GM19452 (cell line): ENCODE measurements around the gene FBN1.

ENCODE experiments used
- ATAC-seq: cut with Tn5 transposase; IDR thresholded peaks from one replicate; pipeline ENCODE4 v1.9.1; 2021; ENCODE audit not compliant: unreplicated experiment

Gene FBN1

DNA sequence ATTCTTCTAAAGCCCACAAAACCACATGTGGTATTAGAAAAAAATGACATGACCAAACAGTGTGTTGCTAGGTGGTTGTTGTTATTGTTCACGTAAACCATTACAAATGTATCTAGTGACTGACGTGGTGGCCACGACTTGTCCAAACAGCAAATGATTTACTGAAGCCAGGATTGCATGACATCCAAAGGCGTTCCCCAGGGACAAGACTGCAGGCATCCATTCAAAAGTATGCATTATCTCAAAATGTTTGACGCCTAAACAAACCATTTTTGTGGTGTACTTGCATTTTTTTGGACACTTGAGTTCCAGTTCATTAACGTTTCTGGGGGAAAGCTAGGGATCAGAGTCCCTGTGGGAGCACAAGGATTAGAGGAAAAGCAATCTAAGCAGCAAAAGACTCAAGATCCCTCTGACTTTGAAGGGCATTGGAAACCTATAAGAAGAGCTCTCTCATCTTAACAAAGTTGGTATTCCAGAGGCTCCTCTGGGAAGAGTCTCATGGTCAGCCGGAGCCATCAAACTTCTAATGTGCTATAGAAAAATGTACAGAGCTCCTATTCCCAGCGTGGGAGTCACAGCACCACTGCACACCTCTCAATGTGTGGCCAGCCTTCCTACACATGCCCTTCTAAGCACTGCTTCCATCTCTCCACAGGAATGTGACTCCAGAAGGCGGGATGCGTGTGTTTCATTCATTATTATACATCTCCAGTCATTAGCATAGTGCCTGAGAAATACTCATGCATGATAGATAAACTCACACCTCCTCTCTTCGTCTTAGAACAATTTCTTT, 62.9 kb downstream of the FBN1 start:
- ATAC-seq: no peak

DNA sequence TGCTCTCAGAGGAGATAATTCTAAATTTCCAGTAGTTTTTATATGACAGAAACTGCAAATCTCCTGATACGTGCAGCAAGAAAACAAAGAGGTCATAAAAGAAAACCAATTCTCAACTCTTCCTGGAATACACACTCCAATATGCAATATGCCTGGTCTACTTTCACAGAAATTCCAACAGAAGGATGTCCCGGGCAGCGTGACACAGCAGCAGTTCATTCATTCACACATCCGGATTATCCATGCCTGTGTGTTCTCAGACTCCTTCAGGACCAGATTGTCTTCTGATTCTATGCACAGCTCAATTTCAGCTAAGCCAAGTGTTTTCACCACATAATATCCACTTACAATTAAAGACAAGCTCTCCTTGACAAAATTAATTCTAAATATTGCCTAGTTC, 64.3 kb downstream of the FBN1 start:
- no peak for ATAC-seq

DNA sequence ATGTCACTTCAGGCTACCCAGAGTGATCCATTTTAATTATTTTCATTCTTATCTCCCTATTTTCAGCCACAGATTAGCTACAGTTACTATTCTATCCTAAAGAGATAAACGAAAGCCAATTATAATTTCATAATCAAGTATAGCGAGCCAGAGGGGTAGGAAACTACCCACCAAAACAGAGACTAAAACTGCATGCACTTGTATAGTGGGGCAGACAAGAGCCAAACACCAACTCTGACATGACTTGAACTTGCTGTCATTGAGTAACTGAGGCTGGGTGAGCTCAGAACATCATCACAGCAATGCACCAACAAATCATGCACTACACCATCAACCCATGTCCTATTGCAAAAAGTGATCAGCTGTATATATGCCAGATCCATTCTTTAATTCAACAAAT, 64.8 kb downstream of the FBN1 start:
- no peak for ATAC-seq

DNA sequence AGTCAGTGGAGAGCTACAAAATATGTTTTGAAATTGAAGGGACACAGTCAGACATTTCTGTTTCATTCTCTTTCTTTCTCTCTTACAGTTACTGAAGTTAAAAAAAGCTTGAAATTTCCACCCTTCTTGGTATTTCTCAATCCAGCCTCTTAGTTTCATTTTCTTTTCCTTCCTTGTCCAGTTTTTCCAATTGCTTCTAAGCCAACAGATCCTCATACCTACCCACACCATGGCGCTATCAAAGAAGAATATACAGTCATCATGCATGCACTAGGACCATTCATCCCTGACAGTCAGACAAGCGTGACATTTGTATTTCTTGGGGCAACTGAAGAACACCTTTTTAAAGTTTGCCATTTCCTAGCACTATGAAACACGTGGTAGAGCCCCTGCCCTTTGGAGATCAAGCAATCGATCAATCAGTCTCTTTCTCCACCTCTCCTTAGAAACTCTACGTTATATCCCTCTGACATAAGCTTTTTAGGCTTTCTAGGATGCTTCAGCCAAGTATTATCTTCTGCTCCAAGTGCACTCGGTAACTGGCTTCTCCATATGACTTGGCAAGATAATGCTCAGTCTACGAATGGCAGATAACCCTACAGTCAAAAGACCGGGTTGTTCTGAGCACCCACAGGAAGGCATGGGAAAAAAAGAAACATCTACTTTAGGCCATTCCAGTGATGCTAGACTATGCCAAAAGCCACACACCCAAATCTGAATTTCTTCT, 65.4 kb downstream of the FBN1 start:
- no peak for ATAC-seq

DNA sequence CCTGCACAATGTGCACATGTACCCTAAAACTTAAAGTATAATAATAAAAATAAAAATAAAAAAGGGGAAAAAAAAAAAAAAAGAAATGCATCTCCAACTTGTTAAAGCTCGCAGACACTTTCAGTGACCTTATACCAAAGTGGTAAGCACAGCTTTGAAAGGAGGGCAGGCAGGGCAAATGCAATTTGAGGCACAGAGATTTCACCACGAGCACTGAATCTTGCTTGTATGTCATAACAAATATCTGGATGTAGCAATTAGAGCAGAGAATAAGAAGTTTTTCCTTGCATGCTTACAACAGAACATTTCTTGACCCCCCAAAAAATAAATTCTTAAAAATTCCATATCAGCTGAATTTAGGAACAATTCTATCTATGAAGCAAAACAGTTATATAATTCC, 66.5 kb downstream of the FBN1 start:
- no peak for ATAC-seq

DNA sequence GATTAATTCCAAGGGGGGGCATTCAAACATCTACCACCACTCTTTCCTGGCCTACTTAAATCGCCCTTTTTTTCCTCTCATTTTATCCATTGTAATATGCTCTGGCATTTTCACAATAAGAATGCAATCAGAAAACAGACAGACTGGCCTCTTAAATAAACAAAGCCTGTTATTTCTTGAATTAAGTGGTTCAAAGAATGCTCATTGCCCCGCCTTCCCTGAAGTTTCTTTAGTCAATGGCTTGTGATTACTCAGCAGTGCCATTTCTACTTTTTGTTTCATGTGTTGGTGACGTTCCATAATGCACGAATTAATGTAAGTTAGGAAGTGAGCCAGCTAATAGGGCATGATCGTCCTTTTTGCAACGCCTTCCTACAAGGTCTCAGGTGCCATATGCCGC, 68.0 kb downstream of the FBN1 start:
- no peak for ATAC-seq

DNA sequence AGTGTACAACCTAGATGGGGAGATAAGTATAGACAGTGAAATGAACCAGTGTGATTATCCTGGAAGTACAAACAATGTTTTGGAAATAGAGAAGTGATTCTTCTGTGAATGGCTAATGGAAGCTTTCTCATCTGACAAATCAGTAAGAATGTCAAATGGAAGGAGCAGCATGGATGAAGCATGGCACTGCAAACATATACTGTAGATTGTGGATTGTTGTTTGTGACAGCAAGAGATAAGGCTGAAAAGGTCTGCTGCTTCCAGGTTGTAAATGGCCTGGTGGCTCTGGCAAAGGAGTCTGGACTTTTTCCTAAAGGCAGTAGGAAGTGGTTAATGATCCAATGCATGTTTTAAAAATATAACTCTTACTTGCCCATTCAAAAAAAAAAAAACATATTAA, 71.3 kb downstream of the FBN1 start:
- ATAC-seq: no peak

DNA sequence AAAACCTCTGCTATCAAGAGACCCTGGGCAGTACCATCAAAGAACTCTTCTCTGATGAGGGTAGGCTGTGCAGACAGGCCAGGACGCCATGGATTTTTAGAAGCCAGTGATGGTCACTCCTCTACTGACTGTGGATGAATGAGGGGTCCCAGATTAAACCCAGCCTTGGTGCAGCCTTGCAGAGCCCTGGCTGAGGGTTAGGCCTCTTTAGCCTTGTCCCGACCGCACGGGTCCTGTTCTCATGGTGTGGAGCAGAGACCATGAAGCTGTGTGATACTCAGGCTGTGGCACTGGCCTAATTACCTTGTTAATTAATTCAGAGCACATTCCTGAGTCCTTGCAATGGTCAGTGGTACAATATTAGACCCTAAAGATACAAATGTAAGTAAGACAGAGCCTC, 71.7 kb downstream of the FBN1 start:
- ATAC-seq: no peak

DNA sequence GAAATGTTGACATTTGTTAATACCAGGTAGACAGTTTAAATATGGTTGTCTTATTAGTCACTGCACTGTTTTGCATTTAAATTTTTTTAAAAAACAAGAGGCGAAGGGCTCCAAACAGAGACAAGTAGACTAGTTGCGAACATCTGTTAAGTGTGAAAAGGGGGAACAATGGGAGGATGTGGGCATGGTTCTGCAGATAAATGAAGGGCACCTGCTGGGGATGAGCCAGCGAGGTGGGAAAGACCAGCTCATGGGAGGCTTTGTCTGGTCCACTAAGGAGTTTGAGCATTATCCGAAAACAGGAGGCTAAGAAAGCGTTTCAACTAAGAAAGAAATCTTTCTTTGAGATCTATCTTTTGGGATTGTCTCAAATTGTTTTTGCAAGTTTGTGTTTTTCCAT, 72.7 kb downstream of the FBN1 start:
- ATAC-seq: no peak

DNA sequence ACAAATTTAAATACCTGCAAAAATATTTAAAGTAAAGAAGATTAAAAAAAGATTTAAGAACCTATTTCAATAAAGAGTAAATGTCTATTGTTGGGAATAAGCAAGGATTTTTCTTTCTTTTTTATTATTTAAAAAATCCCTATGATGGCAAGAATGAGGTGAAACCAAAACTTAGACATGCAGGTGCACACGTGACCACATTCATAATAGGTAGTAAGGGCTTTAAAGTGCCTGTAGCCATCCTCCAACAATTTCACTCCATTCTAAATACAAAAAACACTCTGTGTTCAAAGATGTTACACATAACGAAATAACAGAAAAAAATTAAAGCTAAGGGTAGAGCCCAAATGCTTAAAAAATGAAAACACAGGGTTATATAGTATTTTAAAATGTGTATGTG, 74.0 kb downstream of the FBN1 start:
- no peak for ATAC-seq

DNA sequence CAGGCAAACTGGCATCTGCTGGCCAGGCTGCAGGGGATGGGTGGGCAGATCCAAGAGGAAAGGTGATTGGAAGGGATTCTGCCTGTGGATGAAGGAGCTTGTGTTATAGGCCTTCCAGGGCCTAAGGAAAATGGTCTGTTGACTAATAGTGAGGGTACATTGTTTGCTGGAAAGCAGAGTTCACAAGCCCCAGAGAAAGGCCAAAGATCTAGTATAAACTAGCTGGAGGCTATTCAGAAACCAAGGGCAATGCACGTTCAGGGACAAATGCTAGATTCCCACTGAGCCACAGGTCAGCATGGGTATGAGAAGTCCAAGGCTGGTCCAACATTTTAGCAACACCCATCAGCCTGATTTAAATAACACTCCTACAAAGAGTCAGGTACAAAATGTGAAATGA, 74.7 kb downstream of the FBN1 start:
- ATAC-seq: no peak

DNA sequence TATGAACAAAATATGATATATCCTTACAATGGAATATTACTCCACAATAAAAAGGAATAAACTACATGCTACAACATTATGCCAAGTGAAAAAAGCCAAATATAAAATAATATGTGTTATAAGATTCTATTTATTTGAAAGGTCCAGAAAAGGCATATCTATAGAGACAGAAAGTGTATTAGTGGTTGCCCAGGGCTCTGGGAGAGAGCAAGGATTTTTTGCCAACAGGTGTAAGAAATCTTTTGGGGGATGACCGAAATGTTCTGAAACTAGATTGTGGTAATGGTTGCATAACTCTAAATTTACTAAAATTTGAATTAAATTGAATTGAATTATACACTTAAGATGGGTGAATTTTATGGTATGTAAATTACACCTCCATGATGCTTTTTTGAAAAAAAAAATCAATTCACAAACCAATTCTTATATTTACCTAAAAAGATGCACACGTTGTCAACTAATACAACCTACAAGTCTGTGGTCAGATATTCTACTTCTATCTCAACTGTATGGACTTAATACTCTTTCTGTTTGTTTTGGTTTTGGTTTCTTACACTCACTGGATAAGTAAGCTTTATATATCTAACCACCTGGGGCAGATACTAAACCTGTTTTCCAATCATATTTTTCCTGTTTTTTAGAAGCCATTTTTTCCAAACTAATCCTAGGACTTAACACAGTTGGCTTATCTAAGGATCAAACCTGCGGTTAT, 75.8 kb downstream of the FBN1 start:
- no peak for ATAC-seq

DNA sequence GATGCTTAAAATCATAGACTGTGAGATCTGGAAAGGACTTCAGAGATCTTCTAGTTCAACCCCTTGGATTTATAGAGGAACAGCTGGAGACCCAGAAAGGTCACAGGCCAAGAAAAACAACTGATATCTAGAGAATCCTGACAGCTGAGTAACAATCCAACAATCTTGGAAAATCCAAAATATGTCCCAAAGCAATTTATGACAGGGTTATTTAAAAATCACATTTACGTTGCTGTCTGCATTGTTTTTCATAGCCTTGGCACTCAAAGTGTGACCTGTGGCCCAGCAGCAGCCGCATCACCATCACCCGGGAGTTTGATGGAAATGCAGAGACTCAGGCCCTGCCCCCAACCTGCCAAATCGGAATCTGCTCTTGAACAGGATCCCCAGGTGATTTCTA, 78.8 kb downstream of the FBN1 start:
- no peak for ATAC-seq

DNA sequence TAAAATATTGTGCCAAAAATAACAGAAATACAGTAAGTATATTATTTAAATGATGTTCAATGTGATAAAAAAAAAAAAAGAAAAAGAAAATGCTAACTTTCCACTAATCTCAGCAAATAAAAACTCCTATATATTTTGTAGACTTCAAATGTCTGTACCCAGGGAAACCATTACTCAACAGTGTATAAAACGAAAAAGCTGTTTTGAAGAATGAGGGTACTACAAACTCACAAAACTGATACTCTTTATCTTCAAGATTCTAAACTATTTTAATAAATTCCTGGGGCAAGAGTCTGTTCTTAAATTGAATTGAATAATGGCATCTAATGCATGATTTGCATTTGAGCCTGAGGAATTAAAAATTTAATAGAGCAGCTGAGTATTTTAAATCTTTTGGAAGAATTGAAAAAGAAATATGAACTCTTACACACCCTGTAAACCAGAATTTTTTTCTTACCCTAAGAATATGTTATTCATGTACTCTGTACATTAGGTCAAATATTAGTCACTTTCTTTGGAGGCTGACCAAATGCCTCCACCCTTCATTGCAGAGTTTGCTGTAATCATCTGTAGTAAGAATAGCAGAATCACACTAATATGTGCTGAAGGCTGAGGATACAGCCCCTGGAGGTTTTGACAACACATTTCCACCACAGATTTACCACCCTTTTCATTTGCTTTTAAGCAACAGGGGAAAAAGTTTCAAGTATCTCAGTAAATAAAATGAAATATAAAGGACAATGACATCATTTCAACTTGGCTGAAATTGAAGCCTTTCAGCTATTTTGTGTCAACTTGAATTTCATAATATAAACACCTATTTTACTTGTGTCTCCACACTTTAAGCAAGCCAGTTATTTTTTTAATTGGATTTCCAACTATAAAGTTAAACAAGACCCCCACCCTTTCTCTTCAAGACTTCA, 79.7 kb downstream of the FBN1 start:
- no peak for ATAC-seq

DNA sequence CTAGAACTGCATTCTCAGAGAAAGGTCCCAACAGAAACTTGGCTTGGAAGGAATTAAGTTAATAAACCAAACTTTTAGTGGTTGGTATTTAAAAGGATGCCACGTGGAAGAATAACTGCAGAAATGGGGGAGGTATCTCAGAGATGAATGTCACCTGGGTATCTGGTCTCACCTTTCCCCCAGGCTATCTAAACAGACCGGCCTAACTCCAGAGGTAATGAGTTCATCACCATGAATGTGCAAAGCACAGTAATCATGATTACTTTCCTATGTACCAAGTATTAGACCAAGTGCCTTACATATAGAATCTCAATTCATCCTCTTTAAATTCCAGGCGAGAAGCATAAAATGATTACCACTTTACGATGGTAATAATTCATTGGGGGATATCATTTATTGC, 80.8 kb downstream of the FBN1 start:
- ATAC-seq: no peak

DNA sequence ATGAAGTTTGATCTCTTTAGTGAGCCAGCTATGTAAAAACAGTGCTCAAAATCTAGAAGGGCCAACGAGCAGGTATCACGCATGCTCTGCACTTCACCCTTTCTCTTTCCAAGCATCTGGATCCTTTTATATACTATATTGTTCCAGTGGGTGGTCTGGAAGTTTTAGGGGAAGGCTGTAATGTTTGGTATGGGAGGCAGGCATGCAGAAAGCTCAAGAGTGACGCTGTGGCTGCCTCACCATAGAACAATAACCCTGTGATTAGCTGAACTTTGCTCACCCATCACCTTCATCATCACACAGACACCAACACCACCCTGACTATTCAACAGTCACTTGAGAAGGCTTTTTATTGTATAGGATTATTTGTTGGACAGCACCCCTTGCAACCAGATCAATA, 81.6 kb downstream of the FBN1 start:
- no peak for ATAC-seq

DNA sequence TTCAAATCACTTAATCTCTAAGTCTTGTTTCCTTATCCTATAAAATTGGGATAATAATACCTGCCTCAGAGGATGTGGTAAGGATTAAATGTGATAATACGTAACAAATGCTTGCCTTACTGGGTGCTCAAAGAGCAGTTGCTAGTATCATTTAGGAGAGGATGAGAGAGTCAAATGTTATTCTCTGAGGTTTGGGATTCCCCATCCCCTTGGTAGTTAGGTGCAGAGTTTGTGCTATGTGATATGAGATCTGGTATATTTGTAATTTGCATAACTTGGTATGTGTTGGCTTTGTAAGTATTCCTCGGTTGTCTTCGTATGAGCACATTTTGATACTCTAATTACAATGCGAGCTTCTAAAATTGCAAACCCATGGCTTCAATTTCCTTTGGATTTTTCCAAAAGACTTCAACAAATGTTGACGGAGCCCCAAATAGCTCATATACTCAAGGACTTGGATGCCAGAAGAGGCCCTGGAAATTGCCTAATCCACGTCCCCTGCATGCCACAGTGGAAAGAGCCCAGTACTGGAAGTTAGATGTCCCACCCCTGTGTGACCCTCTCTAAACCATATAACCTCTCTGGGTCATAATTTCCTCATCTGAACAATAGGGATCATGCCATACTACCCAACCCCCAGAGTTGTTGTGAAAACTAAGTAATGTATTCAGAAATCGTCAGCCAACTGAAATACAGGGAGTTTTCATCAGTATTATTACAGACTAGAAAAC, 85.0 kb downstream of the FBN1 start:
- ATAC-seq: no peak

DNA sequence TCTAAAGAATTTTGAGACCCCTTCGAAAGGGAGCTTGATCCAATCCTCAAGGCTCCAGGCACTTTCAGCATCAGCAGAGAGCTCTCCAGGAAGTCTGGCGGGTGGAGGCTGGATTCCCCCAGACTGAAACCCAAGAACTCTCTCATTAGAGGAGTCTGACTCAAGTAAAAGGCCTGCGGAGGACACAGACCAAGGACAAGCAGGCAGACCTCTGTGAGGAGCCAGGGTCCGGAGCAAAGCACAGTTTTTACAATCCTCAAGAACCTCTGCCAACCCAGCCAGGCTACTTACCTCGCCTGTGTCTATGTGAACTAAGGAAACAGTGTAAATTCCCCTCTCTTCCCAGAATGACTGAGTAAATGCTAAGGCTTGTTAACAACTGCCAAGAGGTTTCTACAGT, 86.2 kb downstream of the FBN1 start:
- no peak for ATAC-seq

DNA sequence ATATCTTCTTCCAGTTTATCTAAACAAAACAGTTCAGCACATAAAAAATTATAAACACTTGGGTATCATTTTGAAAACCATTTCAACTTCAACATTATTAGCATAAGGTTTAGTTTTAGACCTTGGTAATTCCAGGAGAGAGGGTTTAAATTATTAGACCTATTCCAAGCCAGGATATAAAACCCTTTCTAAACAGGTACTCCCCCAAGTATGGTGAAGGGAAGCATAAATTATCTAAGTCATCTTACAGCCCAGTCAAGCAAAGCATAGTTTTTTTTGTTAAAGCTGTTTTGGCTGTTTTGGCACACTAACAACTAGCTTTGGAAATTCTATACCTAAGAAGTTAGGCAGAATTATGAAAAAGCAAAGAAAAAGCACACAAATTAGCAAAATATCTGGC, 87.3 kb downstream of the FBN1 start:
- ATAC-seq: no peak

DNA sequence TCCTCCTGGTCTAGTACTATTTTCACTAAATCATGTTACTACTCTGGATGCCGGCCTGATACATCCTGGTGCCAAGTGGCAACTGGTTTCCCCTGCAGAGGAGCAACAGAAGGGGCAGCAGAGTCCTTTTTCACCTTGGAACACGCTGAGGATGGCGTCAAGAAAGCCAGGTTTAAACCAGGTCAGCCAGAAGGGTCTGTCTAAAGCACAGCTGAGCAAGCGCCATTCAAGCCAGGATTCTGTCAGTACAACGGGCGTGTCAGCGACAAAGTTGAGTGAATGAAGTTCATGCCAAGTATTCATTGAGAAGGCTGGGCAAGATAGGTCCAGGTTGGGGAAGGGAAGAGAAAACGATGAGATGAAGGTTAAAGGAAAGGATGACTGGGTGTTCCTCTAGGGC, 88.2 kb downstream of the FBN1 start:
- ATAC-seq: no peak
